Neural progenitor cell (in vitro differentiated cells): ENCODE data around the gene NBEAL1.

Experiments
- CTCF ChIP-seq: fragments of 200-600 bp; sonication (generic); IDR thresholded peaks from 2 replicates; pipeline ENCODE4 v1.5.1; 2017; ENCODE audit warnings: antibody characterized with exemption, mild to moderate bottlenecking
- EZH2 ChIP-seq: fragments of 200-600 bp; sonication (generic); IDR thresholded peaks from 2 replicates; pipeline ENCODE4 v1.6.1; 2017; ENCODE audit warnings: antibody characterized with exemption, mild to moderate bottlenecking, moderate library complexity

DNA sequence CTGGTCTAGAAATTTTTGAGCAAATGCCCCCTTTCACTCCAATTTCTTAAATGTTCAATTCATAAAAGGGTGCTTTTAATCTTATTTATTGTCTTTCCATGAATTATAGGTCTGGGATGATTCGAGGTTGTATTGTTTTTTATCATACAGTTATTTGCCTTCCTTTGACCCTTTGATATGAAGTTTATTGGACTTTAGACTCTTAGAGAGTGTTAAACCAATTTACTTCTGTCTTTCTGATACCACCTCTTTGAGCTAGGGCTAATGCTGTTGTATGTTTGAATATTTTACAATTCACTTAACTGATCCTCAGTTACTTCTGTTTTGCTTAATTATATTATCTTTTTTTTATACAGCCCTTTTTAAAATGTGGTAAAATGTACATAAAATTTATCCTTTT lies 134.5 kb downstream of the NBEAL1 start:
- TF ChIP-seq CTCF (no peak), EZH2 (no peak)
